Nucleus accumbens (tissue), 56 donors: ENCODE data around the gene RALGPS2.

Experiments
- DNase-seq, 56 donors: peaks; one replicate each; lab custom pipeline; 2025; lab: John Stamatoyannopoulos, UW

RALGPS2 gene

GRCh38 chr1:178958491-178958890 lies 233.4 kb downstream of the RALGPS2 start:
- no peak for DNase-seq

DNA sequence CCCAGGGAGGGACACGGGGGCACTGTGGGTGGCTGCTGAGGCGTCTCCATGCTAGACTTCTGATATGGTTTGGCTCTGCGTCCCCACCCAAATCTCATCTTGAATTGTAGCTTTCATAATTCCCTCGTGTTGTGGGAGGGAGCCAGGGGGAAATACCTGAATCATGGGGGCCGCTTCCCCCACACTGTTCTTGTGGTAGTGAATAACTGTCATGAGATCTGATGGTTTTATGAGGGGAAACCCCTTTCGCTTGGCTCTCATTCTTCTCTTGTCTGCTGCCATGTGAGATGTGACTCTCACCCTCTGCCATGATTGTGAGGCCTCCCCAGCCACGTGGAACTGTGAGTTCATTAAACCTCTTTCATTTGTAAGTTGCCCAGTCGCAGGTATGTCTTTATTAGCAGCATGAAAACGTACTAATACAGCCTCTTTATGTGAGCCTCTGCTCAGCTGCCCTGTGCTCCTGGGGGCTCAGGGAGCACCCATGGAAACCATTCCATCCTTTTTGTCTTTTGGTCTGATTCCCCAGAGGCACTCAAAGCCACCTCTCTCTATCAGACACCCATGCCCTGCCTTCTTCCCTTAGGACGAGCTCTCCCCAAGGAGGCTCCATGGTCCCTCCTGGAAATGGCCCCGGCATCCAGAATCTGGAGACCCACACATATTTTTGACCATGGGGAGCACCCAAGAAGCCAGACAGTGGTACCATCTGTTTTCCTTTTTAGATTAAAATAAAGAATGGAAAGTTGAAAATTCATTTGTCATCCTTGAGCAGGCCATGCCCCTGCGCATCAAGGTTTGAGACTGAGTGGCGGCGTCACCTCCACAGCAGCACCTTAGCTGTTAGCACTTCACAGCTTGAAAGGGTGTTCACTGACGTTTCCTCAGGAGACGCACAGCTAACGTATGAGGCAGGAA lies 234.8 kb downstream of the RALGPS2 start:
- DNase-seq = no peak

DNA sequence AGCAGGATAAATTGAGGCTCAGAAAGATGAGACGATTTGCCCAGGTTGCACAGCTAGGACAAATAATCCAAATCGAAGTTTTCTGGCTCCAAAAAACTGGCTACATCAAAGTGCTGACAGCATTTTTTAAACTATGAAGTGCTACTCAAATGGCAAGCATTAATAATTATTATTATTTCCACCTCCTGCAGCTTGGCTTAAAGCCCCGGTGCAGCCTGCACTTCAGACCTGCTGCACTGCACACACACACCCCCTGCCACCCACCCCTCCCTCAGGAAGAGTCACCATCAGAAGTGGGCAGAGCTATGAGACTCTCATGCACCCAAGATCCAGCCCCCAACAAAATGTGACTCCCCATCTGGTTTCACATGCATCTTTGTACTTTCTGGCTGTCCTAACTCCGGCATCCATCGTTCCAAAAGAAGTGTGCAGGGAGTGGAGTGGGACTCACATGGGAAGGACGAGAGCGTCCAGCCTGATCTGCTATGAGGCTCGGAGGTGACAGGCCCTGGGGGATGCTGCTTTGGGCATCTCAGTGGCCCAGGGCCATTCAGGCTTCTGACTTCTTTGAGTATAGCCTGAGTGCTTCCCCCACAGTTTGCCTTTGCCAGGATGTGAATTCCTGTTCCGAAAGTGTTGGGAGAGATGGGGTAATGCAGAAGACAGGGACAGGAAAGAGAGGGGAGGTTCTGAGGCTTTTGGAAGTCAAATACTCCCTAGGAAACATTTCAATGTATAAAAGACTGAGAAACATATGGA lies 235.6 kb downstream of the RALGPS2 start:
- no peak for DNase-seq

GRCh38 chr1:178961331-178961730 lies 236.3 kb downstream of the RALGPS2 start:
- DNase-seq = no peak

DNA sequence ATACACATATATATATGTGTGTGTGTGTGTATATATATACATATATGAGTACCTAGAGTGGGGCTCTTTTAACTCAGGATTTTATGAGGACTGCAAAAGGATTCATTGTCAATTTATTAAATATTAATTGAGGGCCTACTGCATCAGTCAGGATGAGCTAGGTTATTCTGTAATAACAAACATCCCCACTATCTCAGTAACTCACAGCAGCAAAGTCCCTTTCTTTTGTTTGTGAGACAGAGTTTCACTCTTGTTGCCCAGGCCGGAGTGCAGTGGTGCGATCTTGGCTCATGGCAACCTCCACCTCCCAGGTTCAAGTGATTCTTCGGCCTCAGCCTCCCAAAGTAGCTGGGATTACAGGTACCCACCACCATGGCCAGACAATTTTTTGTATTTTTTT lies 236.8 kb downstream of the RALGPS2 start:
- no peak for DNase-seq

DNA sequence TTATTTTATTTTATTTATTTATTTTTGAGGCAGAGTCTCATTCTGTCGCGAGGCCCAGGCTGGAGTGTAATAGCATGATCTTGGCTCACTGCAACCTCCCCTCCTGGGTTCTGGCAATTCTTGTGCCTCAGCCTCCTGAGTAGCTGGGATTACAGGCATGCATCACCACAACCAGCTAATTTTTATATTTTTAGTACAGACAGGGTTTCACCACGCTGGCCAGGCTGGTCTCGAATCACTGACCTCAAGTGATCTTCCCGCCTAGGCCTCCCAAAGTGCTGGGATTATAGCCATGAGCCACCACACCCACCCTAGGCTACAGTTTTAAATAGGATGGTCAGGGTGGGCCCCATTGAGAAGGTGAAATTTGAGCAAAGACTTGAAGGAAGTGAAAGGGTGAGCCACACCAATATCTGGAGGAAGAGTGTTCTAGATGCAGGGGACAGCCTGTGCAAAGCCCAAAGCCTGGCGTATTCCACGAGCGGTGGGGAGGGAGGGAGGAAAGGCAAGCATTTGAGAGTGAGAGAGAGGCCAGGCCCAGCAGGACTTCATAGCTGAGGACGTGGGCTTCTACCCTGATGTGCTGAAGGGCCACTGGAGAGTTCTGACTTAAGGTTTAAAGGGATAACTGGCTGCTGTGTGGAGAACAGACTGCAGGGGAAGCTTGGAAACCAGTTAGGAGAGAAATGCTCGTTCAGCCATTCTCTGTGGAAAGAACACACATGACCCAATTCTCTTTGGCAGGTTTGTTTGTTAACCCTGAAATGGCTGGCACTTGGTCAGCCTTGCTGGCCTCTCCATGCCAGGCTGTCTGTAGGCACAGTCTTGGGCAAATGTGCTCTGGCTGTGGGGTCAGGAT lies 238.0 kb downstream of the RALGPS2 start:
- no peak for DNase-seq

DNA sequence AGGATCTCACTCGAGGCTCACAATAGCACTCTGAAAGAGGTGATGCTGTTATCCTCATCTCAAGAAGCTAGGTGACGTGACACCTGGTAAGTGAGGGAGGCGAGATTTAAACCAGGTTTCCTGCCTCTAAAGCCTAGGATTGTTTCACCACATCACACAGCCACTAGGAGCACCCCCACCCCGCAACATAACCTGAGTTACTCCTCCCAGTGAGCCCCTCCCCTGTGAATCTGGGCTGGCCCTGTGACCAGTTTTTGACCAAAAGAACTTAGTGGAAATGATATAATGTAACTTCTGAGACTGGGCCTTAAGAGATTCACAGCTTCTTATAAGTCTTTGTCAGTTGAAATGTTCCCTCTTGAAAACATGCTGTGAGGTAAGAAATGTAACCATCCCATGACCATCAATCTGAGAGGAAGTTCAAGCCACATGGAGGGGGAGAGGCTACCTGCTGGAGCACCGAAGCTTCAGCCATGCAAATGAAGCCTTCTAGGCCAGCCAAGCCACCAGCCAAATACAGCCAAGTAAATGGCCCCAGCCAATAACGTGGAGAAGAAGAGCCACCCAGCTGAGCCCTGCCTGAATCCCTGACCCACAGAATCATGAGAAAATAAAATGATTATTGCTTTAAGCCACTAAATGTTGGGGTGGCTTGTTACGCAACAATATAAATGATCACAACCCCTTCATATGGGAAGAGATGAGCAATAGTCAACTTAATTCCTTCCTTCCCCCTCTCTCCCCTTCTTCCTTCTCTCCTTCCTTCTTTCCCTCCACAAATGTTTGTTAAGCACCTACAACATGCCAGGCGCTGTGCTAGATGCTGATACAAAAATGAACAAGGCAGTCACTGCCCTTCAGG lies 239.7 kb downstream of the RALGPS2 start:
- DNase-seq = no peak

DNA sequence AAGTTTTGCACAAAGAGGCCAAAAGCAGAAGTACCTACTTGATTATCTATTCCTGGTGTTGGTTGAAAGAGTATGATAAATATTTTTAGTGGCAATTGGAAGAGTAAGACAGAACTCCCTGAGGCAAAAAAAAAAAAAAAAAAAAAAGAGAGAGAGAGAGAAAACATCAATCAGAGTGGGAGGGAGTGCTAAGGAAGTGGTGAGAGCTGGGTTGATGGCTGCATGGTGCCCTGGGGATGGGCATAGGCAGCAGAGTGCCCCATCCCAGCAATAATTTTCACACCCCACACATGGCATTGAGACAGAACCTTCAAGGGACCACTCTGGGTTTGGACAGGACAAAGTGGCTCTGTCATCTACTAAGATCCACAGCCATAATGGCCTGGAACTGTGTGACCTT lies 241.3 kb downstream of the RALGPS2 start:
- no peak for DNase-seq

GRCh38 chr1:178969226-178969987 lies 244.4 kb downstream of the RALGPS2 start:
- DNase-seq = no peak

DNA sequence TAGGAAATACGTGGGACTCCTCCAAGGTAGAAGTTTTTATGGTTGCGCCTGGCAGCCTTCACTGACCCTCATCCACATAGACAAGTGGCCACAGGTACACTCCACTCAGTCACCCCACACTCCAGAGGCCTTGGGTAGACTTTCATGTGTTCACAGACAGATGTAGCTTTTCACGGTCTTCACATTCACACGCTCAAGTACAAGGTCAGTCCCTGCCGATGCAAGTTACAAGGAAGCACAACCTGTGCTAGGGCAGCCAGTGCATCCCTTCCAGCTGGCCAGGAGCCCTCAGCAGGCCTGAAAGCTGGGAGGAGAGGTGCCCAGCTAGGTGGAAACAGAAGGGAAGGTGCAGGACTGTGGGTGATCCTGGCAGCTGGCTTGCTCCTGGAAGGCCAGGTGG lies 245.1 kb downstream of the RALGPS2 start:
- no peak for DNase-seq
